CD14-positive monocyte (primary cell): ENCODE data around the gene DAB2. TPM values are rescaled to one million over a fixed set of nuclear protein-coding genes. Genes with fewer than 3 reads are reported as not detected.
A peak's percentile ranks its signal among the peaks of the same experiment; 100 is the strongest.

Source experiments
- DNase-seq, 3 donors: peaks; one replicate each; pipeline ENCODE4 v3.0.0-alpha.2; 2011 to 2022
- H2AFZ ChIP-seq: 2 replicates; pipeline ENCODE4 v1.6.0; 2012; ENCODE audit warnings: mild to moderate bottlenecking, low read depth, low read length, inconsistent platforms; ENCODE audit not compliant: insufficient read depth, poor library complexity, severe bottlenecking
- H3K27ac ChIP-seq, 2 donors: 1 replicate in 1 of 2; 2 replicates in 1 of 2; pipeline ENCODE4 v1.5.1; 2012 to 2013; ENCODE audit warnings: low read length in 2 of 2, control low read depth in 1 of 2, inconsistent platforms in 1 of 2, low read depth in 1 of 2, mild to moderate bottlenecking in 1 of 2
- H3K27me3 ChIP-seq, 2 donors: one replicate each; pipeline versions ENCODE4 v1.6.0 to v1.6.1; 2011 to 2013; ENCODE audit warnings: low read length in 2 of 2; ENCODE audit not compliant: control insufficient read depth in 2 of 2, insufficient read depth in 2 of 2
- H3K36me3 ChIP-seq, 2 donors: replicated peaks in 1 of 2; 1 replicate in 1 of 2; 2 replicates in 1 of 2; pipeline versions ENCODE4 v1.5.1 to v1.6.1; 2012 to 2013; ENCODE audit warnings: low read length in 2 of 2, control low read depth in 1 of 2, inconsistent platforms in 1 of 2, mild to moderate bottlenecking in 1 of 2; ENCODE audit not compliant: insufficient read depth in 2 of 2, control insufficient read depth in 1 of 2
- H3K4me1 ChIP-seq, 2 donors: 1 replicate in 1 of 2; 2 replicates in 1 of 2; pipeline versions ENCODE4 v1.5.1 to v1.6.1; 2012 to 2013; ENCODE audit warnings: low read length in 2 of 2, control low read depth in 1 of 2, inconsistent platforms in 1 of 2, mild to moderate bottlenecking in 1 of 2, moderate library complexity in 1 of 2; ENCODE audit not compliant: insufficient read depth in 2 of 2, control insufficient read depth in 1 of 2
- H3K4me2 ChIP-seq: replicated peaks from 2 replicates; pipeline ENCODE3; 2012; ENCODE audit warnings: low read length, moderate library complexity, mild to moderate bottlenecking; ENCODE audit not compliant: poor library complexity, severe bottlenecking; ENCODE audit errors: extremely low read depth
- H3K4me3 ChIP-seq, 3 experiments: fragments of 200-600 bp in 1 of 3; sonication (generic) in 1 of 3; replicated peaks in 1 of 3; 1 replicate in 2 of 3; 2 replicates in 1 of 3; pipeline ENCODE4 v1.5.1; 2011 to 2013; ENCODE audit warnings: low read length in 3 of 3, mild to moderate bottlenecking in 3 of 3, control low read depth in 2 of 3, low read depth in 2 of 3, inconsistent platforms in 1 of 3, moderate library complexity in 1 of 3
- H3K79me2 ChIP-seq: 2 replicates; pipeline ENCODE4 v1.6.0; 2012; ENCODE audit warnings: mild to moderate bottlenecking, control low read depth, inconsistent platforms, low read length, moderate library complexity; ENCODE audit not compliant: insufficient read depth
- H3K9ac ChIP-seq: 2 replicates; pipeline ENCODE4 v1.6.0; 2017; ENCODE audit warnings: low read length, mild to moderate bottlenecking; ENCODE audit not compliant: insufficient read depth, poor library complexity, severe bottlenecking
- H3K9me3 ChIP-seq, 2 donors: replicated peaks in 1 of 2; 1 replicate in 1 of 2; 2 replicates in 1 of 2; pipeline versions ENCODE4 v1.5.1 to v1.6.1; 2012 to 2013; ENCODE audit warnings: low read length in 2 of 2, control low read depth in 1 of 2; ENCODE audit not compliant: control insufficient read depth in 1 of 2, insufficient read depth in 1 of 2
- H4K20me1 ChIP-seq: 2 replicates; pipeline ENCODE4 v1.6.0; 2012; ENCODE audit warnings: mild to moderate bottlenecking, low read length, control low read depth, moderate library complexity; ENCODE audit not compliant: insufficient read depth
- H3K27ac Mint-ChIP-seq, 7 donors: one replicate each; pipeline ENCODE4 v1.8.0; 2020; ENCODE audit warnings: mild to moderate bottlenecking in 7 of 7, mixed read lengths in 7 of 7, moderate library complexity in 6 of 7, inconsistent platforms in 2 of 7
- H3K27me3 Mint-ChIP-seq, 3 donors: one replicate each; pipeline ENCODE4 v1.8.0; 2021 to 2022; ENCODE audit warnings: low read depth in 3 of 3, mild to moderate bottlenecking in 3 of 3, mixed read lengths in 3 of 3, moderate library complexity in 3 of 3, inconsistent platforms in 1 of 3
- H3K36me3 Mint-ChIP-seq, 2 donors: one replicate each; pipeline ENCODE4 v1.8.0; 2020; ENCODE audit warnings: mixed read lengths in 2 of 2, inconsistent platforms in 1 of 2, mild to moderate bottlenecking in 1 of 2
- H3K4me1 Mint-ChIP-seq: one replicate; pipeline ENCODE4 v1.8.0; 2020; ENCODE audit warnings: mild to moderate bottlenecking, mixed read lengths
- H3K4me3 Mint-ChIP-seq, 2 donors: one replicate each; pipeline ENCODE4 v1.8.0; 2020; ENCODE audit warnings: mild to moderate bottlenecking in 2 of 2, mixed read lengths in 2 of 2, moderate library complexity in 1 of 2
- H3K9me3 Mint-ChIP-seq, 7 donors: one replicate each; pipeline ENCODE4 v1.8.0; 2020 to 2022; ENCODE audit warnings: mixed read lengths in 7 of 7, mild to moderate bottlenecking in 6 of 7, moderate library complexity in 6 of 7, inconsistent platforms in 2 of 7
- CTCF ChIP-seq: fragments of 200-600 bp; IDR thresholded peaks from one replicate; pipeline ENCODE4 v1.8.0; 2022; ENCODE audit warnings: antibody characterized with exemption, mild to moderate bottlenecking
- WGBS: methylation state at CpG from one replicate; pipeline ENCODE4 v1.1.5; 2013; ENCODE audit warnings: missing lambda C conversion rate; ENCODE audit not compliant: insufficient coverage; 5-methylcytosine and 5-hydroxymethylcytosine counted together
- intact Hi-C, 2 donors: fragments of 100-400 bp; cut with micrococcal nuclease; formaldehyde crosslinking; loops; one replicate each; pipeline versions ENCODE4 v1.15.0 to v1.15.1; 2023
- polyA plus RNA-seq, 3 donors: library from polyadenylated mRNA; depleted of rRNA in 1 of 3; unstranded in 2 of 3; stranded (reverse) in 1 of 3; fragments of 300-500 nt in 2 of 3; fragments of >200 nt in 1 of 3; fragmentation: Illumina TruSeq in 2 of 3; gene quantifications; 1 replicate in 2 of 3; 2 replicates in 1 of 3; pipeline ENCODE4 v1.2.3, GENCODE V29; 2012 to 2021

Gene DAB2
- polyA plus RNA-seq, 3 donors = 0.98 to 4.8 (median 3.0) TPM

- H3K9ac ChIP-seq = no peak overlapping the region
- no peaks in the 10 kb centered on the region for H3K9me3 ChIP-seq
- peak overlapping the region; percentile 33 for H3K4me2 ChIP-seq
- H3K36me3 Mint-ChIP-seq = peaks cover 2 to 3% of the 10 kb centered on the region in 2 donors
- intact Hi-C loops = loop anchor here in 1 of 2 donors (10.0 kb wide), 2 partner anchors 52 to 78 kb away; no protein-coding TSS in a partner anchor
- H3K27ac ChIP-seq = peak overlapping the region in 1 of 2 donors; percentile 68
- no peaks in the 10 kb centered on the region for H3K79me2 ChIP-seq
- H3K9me3 Mint-ChIP-seq = peaks cover 0 to 1% (median 0%) of the 10 kb centered on the region in 7 donors
- peaks cover 53% of the 10 kb centered on the region for H3K4me1 Mint-ChIP-seq
- no peak overlapping the region for H2AFZ ChIP-seq
- H3K4me3 Mint-ChIP-seq = no peak overlapping the region
- peak overlapping the region in 1 of 3 experiments; percentile 29 for H3K4me3 ChIP-seq
- no peaks in the 10 kb centered on the region for H3K36me3 ChIP-seq
- no peaks in the 10 kb centered on the region for H3K27me3 ChIP-seq
- no peak for TF ChIP-seq CTCF
- DNase-seq = peak; percentile 42 to 66 (median 53)
- no peaks in the 10 kb centered on the region for H4K20me1 ChIP-seq
- WGBS = no CpG with 5 or more reads among the region's 1 CpG
- peaks cover 53 to 60% of the 10 kb centered on the region in 2 donors for H3K4me1 ChIP-seq
- peaks cover 0 to 5% (median 0%) of the 10 kb centered on the region in 3 donors for H3K27me3 Mint-ChIP-seq
- peak overlapping the region; percentile 58 to 86 (median 74) for H3K27ac Mint-ChIP-seq
Measured at GRCh38 chr5:39466846-39467245, 42.1 kb upstream of the DAB2 start.

- Mint-ChIP-seq H3K4me3 (no peak overlapping the region), H3K27ac (no peak overlapping the region), H3K36me3 (peaks cover 2 to 3% of the 10 kb centered on the region in 2 donors), H3K9me3 (peaks cover 0 to 1% (median 0%) of the 10 kb centered on the region in 7 donors), H3K4me1 (peaks cover 58% of the 10 kb centered on the region), H3K27me3 (peaks cover 0 to 5% (median 0%) of the 10 kb centered on the region in 3 donors)
- TF ChIP-seq CTCF = no peak
- no peaks in the 10 kb centered on the region for H3K79me2 ChIP-seq
- no peak overlapping the region for H3K4me3 ChIP-seq
- H3K4me1 ChIP-seq = peaks cover 60 to 67% of the 10 kb centered on the region in 2 donors
- no peaks in the 10 kb centered on the region for H3K27me3 ChIP-seq
- no peak overlapping the region for H3K27ac ChIP-seq
- H4K20me1 ChIP-seq = no peaks in the 10 kb centered on the region
- no CpG with 5 or more reads among the region's 2 CpGs for WGBS
- no peaks in the 10 kb centered on the region for H3K36me3 ChIP-seq
- no peak overlapping the region for H3K4me2 ChIP-seq
- H3K9me3 ChIP-seq = no peaks in the 10 kb centered on the region
- no peak overlapping the region for H3K9ac ChIP-seq
- H2AFZ ChIP-seq = no peak overlapping the region
- DNase-seq = no peak
- intact Hi-C loops = loop anchor here in 1 of 2 donors (10.0 kb wide), 2 partner anchors 51 to 79 kb away; no protein-coding TSS in a partner anchor
Measured at GRCh38 chr5:39465843-39466242, 41.1 kb upstream of the DAB2 start.
